Effector CD4-positive, alpha-beta T cell (primary cell): ENCODE data around the gene TLE3.
"Not testable (repeated sequence)": the region's sequence is repeated elsewhere in the genome, so short reads cannot be mapped to it uniquely, and the experiment has no call there.

Experiments used
- DNase-seq: peaks from one replicate; pipeline ENCODE4 v3.0.0-alpha.2; 2020
- total RNA-seq: gene quantifications from one replicate; lab custom pipeline; 2026; lab: John Stamatoyannopoulos, UW

Gene TLE3
- total RNA-seq: 174 reads per million, percentile 91 among the genes with 10 or more reads in this experiment

- peak; percentile 97 for DNase-seq
These were observed at the start of gene TLE3 for GRCh38 chr15:70097321-70098152. TSS of gene TLE3 (minus strand) at chr15:70097917. CDS start at chr15:70096798, 1,119 bp downstream.

GRCh38 chr15:70147178-70147760 lies 49.6 kb upstream of the TLE3 start:
- no peak for DNase-seq

GRCh38 chr15:70146771-70147170 lies 49.1 kb upstream of the TLE3 start:
- no peak for DNase-seq

GRCh38 chr15:70146162-70146561 lies 48.4 kb upstream of the TLE3 start:
- no peak for DNase-seq

- no peak for DNase-seq
These were observed 47.5 kb upstream of the TLE3 start for GRCh38 chr15:70145261-70145660.

GRCh38 chr15:70142322-70143191 lies 44.8 kb upstream of the TLE3 start:
- DNase-seq: no peak

- DNase-seq: no peak
These were observed 44.3 kb upstream of the TLE3 start for GRCh38 chr15:70142072-70142321.

GRCh38 chr15:70141376-70142071 lies 43.8 kb upstream of the TLE3 start:
- no peak for DNase-seq

- DNase-seq: peak; percentile 7
These were observed 43.0 kb upstream of the TLE3 start for GRCh38 chr15:70140543-70141375.

- no peak for DNase-seq
These were observed 42.4 kb upstream of the TLE3 start for GRCh38 chr15:70140025-70140542.

- no peak for DNase-seq
These were observed 40.2 kb upstream of the TLE3 start for GRCh38 chr15:70137967-70138366.

GRCh38 chr15:70137021-70137420 lies 39.3 kb upstream of the TLE3 start:
- not testable (repeated sequence) for DNase-seq

- DNase-seq: no peak
These were observed 36.2 kb upstream of the TLE3 start for GRCh38 chr15:70133781-70134421.

- no peak for DNase-seq
These were observed 35.6 kb upstream of the TLE3 start for GRCh38 chr15:70133296-70133695.

GRCh38 chr15:70132571-70132970 lies 34.9 kb upstream of the TLE3 start:
- DNase-seq: no peak

- no peak for DNase-seq
These were observed 34.4 kb upstream of the TLE3 start for GRCh38 chr15:70132139-70132538.

GRCh38 chr15:70128414-70129140 lies 30.9 kb upstream of the TLE3 start:
- DNase-seq: no peak

- DNase-seq: no peak
These were observed 30.2 kb upstream of the TLE3 start for GRCh38 chr15:70127770-70128413.

- DNase-seq: no peak
These were observed 29.6 kb upstream of the TLE3 start for GRCh38 chr15:70127288-70127746.

- DNase-seq: no peak
These were observed 28.6 kb upstream of the TLE3 start for GRCh38 chr15:70126362-70126761.
